GM20000 (cell line): Measurements from ENCODE around the gene HMGCL.

Experiments used
- DNase-seq: peaks from one replicate; pipeline ENCODE4 v3.0.0; 2012; ENCODE audit warnings: low spot score
- TF ChIP-seq, protein P1 (sequence below): IDR thresholded peaks from 2 replicates; pipeline ENCODE4 v1.5.1; 2012; ENCODE audit warnings: mild to moderate bottlenecking, control low read depth; ENCODE audit errors: extremely low read depth, missing control alignments

Gene HMGCL

DNA sequence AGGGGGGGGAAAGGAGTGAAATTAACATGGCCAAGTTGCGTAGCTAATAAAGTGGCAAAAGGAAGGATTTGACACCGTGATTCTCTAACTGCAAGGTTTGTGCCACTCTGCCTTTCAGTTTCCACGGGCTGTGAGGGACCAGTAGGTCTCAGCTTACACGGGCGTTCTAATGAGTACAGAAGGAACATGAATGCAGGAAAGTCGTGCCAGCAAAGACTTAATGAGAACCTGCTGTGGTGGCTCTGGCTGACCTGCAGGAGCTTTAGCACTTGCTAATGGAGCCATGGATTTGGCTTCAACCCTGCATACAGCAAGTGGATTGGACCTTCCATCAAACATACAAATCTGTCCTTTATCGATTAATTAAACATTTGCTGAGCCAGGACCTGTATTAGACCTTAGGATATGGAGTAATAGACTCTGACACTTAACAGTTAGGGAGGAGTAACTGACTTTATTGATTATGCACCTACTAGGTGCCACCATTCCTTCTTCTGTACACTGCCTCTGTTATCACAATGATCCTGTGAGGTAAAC is 62.1 kb downstream of the HMGCL start:
- TF ChIP-seq, protein P1, sequence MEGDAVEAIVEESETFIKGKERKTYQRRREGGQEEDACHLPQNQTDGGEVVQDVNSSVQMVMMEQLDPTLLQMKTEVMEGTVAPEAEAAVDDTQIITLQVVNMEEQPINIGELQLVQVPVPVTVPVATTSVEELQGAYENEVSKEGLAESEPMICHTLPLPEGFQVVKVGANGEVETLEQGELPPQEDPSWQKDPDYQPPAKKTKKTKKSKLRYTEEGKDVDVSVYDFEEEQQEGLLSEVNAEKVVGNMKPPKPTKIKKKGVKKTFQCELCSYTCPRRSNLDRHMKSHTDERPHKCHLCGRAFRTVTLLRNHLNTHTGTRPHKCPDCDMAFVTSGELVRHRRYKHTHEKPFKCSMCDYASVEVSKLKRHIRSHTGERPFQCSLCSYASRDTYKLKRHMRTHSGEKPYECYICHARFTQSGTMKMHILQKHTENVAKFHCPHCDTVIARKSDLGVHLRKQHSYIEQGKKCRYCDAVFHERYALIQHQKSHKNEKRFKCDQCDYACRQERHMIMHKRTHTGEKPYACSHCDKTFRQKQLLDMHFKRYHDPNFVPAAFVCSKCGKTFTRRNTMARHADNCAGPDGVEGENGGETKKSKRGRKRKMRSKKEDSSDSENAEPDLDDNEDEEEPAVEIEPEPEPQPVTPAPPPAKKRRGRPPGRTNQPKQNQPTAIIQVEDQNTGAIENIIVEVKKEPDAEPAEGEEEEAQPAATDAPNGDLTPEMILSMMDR, result no peak
- DNase-seq, result no peak

DNA sequence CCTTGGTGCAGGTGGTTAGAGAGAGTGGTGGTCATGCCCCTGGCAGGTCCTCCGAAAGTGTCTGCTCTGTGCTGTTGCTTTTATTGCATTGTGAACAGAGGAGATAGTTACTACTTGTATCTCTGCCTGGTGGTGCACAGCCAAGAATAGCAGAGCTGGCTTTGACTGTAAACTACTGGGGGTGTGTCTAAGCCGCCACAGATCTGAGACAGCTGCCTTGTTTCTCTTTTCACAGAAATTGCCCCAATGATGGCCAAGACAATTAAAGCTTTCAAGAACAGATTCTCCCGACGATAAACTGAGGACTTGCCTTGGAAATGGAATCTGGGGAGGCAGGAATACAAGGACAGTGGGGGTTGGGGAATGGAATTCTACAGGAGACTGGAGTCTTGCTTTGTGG is 66.0 kb downstream of the HMGCL start:
- TF ChIP-seq, protein P1, result no peak
- no peak for DNase-seq

DNA sequence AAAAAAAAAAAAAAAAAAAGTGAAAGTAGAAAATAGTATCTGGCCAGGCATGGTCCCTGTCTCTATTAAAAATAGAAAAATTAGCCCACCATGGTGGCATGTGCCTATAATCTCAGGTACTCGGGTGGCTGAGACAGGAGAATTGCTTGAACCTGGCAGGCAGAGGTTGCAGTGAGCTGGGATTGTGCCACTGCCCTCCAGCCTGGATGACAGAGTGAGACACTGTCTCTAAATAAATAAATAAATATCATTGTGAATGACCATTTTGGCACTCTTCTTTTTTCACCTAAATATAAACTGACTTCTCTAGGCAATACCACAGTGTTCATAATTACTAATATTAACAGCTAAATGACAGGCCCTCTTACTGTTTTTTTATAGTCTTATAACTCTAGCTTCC is 67.4 kb downstream of the HMGCL start:
- TF ChIP-seq, protein P1, result no peak
- no peak for DNase-seq

DNA sequence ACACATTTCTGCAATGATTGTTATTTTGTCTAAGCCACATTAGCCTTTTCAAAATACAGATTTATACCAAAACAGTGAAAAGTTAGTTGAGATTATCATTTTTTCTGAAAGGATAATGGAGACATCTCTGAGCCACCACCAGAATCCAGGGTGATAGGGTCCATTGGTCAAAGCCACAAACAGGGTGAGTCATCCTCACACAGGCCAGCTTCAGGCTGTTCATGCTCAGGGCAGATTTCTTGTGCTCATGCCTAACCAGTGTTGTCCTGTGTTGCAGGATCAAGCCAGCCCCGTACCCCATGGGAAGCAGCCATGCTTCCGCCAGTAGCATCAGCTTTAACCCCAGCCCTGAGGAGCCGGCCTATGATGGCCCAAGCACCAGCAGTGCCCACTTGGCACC is 68.6 kb downstream of the HMGCL start:
- TF ChIP-seq, protein P1, result no peak
- no peak for DNase-seq

DNA sequence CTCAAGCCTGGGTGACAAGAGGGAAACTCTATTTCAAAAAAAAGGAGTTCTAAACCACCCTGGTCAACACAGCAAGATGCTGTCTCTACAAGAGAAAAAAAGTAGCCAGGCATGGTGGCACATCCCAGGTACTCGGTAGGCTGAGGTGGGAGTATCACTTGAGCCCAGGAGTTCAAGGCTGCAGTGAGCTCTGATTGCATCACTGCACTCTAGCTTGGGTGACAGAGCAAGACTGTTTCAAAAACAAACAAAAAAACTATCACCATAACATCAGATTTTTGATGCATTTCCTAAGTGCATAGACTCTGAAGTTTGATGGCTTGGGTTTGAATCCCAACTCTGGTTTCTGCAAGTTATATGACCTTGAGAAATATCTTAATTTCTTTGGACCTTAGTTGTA is 72.3 kb downstream of the HMGCL start:
- DNase-seq, result no peak
- TF ChIP-seq, protein P1, result no peak
